Smooth muscle cell (in vitro differentiated cells): ENCODE data around the gene INPP5D. TPM values are rescaled to one million over a fixed set of nuclear protein-coding genes. Genes with fewer than 3 reads are reported as not detected.

Experiments
- DNase-seq: peaks from one replicate; lab custom pipeline; 2025; ENCODE audit not compliant: unreplicated experiment; lab: John Stamatoyannopoulos, UW
- H2AFZ ChIP-seq: fragments of 200-600 bp; sonication (generic); 2 replicates; pipeline ENCODE4 v1.6.0; 2016; ENCODE audit warnings: antibody characterized with exemption, low read depth, mild to moderate bottlenecking
- H3F3A ChIP-seq: fragments of 200-600 bp; sonication (generic); 2 replicates; pipeline ENCODE4 v1.6.0; 2017; ENCODE audit warnings: antibody characterized with exemption, low read depth
- H3K27ac ChIP-seq: fragments of 200-600 bp; sonication (generic); 2 replicates; pipeline ENCODE4 v1.5.1; 2016; ENCODE audit warnings: low read depth, mild to moderate bottlenecking
- H3K27me3 ChIP-seq: fragments of 200-600 bp; sonication (generic); 2 replicates; pipeline ENCODE4 v1.6.1; 2016; ENCODE audit warnings: low read depth, mild to moderate bottlenecking
- H3K36me3 ChIP-seq: fragments of 200-600 bp; sonication (generic); 2 replicates; pipeline ENCODE4 v1.5.1; 2016; ENCODE audit warnings: low read depth
- H3K4me1 ChIP-seq: fragments of 200-600 bp; sonication (generic); 2 replicates; pipeline ENCODE4 v1.5.1; 2016; ENCODE audit warnings: low read depth
- H3K4me2 ChIP-seq: fragments of 200-600 bp; sonication (generic); 2 replicates; pipeline ENCODE4 v1.6.0; 2016; ENCODE audit warnings: mild to moderate bottlenecking
- H3K4me3 ChIP-seq: fragments of 200-600 bp; sonication (generic); 2 replicates; pipeline ENCODE4 v1.5.1; 2016; ENCODE audit warnings: mild to moderate bottlenecking
- H3K79me2 ChIP-seq: fragments of 200-600 bp; sonication (generic); 2 replicates; pipeline ENCODE4 v1.6.0; 2016; ENCODE audit warnings: low read depth, mild to moderate bottlenecking
- H3K9ac ChIP-seq: fragments of 200-600 bp; sonication (generic); 2 replicates; pipeline ENCODE4 v1.6.0; 2016; ENCODE audit warnings: low read depth
- H3K9me3 ChIP-seq: fragments of 200-600 bp; sonication (generic); replicated peaks from 2 replicates; pipeline ENCODE4 v1.5.1; 2016; ENCODE audit warnings: low read depth
- H4K20me1 ChIP-seq: fragments of 200-600 bp; sonication (generic); 2 replicates; pipeline ENCODE4 v1.6.0; 2016; ENCODE audit warnings: low read depth
- WGBS: methylation state at CpG from one replicate; pipeline ENCODE4 v1.1.7; 2016; ENCODE audit warnings: low lambda C conversion rate; 5-methylcytosine and 5-hydroxymethylcytosine counted together
- polyA plus RNA-seq: library from polyadenylated mRNA; unstranded; fragments of >200 nt; fragmentation: Nextera tagmentation; extraction: Ambion mirVana; gene quantifications from 2 replicates; pipeline ENCODE4 v1.2.1, GENCODE V29; 2016
- total RNA-seq: library from RNA; depleted of rRNA; stranded (reverse); fragments of >200 nt; gene quantifications from 2 replicates; pipeline ENCODE4 v1.2.3, GENCODE V29; 2014
- TF ChIP-seq, protein P1 (sequence below): fragments of 200-600 bp; sonication (generic); IDR thresholded peaks from 2 replicates; pipeline ENCODE4 v1.5.1; 2017; ENCODE audit warnings: borderline replicate concordance, mild to moderate bottlenecking, antibody characterized with exemption; ENCODE audit not compliant: insufficient read depth, poor library complexity, severe bottlenecking

The INPP5D gene
- total and polyA plus RNA-seq, 2 experiments from 2014 or later: 5.6 to 17.8 TPM

DNA sequence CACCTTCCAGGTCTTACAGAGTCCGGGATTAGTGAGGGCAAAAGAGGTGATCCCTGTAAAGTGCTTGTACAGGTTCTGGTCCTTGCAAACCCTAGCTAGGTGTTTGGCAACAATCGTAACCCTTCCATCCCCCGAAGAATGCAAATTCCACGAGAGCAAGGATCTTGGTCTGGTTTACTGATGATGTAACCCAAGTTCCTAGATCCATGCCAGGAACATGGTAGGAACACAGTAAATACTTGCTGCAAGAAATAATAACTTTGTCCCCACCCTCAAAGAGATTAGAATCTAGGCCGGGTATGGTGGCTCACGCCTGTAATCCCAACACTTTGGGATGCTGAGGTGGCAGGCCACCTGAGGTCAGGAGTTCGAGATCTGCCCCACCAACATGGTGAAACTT, 34.4 kb upstream of the INPP5D start:
- DNase-seq: no peak
- H3K27me3 ChIP-seq: no peaks in the 10 kb centered on the region
- no peaks in the 10 kb centered on the region for H4K20me1 ChIP-seq
- H3F3A ChIP-seq: no peaks in the 10 kb centered on the region
- no peak overlapping the region for H2AFZ ChIP-seq
- no peaks in the 10 kb centered on the region for H3K36me3 ChIP-seq
- no peaks in the 10 kb centered on the region for H3K79me2 ChIP-seq
- no peak overlapping the region for H3K4me2 ChIP-seq
- H3K9ac ChIP-seq: no peak overlapping the region
- H3K27ac ChIP-seq: no peak overlapping the region
- no peaks in the 10 kb centered on the region for H3K4me1 ChIP-seq
- H3K9me3 ChIP-seq: no peaks in the 10 kb centered on the region
- 79% methylated on average over 7 of the region's 7 CpGs for WGBS
- TF ChIP-seq, protein P1, sequence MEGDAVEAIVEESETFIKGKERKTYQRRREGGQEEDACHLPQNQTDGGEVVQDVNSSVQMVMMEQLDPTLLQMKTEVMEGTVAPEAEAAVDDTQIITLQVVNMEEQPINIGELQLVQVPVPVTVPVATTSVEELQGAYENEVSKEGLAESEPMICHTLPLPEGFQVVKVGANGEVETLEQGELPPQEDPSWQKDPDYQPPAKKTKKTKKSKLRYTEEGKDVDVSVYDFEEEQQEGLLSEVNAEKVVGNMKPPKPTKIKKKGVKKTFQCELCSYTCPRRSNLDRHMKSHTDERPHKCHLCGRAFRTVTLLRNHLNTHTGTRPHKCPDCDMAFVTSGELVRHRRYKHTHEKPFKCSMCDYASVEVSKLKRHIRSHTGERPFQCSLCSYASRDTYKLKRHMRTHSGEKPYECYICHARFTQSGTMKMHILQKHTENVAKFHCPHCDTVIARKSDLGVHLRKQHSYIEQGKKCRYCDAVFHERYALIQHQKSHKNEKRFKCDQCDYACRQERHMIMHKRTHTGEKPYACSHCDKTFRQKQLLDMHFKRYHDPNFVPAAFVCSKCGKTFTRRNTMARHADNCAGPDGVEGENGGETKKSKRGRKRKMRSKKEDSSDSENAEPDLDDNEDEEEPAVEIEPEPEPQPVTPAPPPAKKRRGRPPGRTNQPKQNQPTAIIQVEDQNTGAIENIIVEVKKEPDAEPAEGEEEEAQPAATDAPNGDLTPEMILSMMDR: no peak
- H3K4me3 ChIP-seq: no peak overlapping the region

DNA sequence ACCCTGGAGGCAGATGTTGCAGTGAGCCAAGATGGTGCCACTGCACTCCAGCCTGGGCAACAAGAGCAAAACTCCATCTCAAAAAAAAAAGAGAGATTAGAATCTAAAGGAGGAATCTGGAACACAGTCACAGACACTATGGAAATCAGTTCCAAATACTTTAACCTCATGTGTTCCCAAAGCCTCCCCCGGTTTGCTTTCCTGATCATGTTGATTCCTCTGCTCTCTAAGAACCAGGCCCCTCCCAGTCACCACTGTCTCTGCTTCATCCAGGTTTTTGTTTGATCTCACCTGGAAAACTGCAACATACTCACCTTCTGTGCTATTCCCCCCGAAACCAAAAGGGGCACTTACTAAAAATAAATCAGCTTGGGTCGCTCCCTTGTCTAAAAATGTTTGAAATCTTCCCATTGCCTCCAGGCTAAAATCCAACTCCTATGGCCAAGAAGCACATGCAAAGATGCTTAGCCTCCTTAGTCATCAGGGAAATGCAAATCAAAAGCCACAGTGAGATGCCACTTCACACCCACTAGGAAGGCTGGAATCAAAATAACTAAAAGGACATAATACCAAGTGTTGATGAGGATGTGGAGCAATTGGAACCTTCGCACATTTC, 33.8 kb upstream of the INPP5D start:
- peak overlapping the region; percentile 28 for H3K4me2 ChIP-seq
- WGBS: 50% methylated on average over 4 of the region's 4 CpGs

DNA sequence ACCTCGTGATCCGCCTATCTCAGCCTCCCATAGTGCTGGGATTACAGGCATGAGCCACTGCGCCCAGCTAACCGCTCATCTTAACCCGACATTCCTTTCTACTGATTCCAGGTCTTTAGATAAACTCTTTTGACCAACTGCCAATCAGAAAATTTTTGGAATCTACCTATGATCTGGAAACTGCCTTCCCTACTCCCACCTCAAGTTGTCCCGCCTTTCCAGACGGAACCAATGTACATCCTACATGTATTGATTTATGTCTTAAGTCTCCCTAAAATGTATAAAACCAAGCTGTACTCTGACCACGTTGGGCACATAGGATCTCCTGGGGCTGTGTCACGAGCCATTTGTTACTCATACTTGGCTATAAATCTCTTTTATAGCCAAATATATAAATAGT, 30.8 kb upstream of the INPP5D start:
- TF ChIP-seq, protein P1: no peak
- Histone ChIP-seq H2AFZ (no peak overlapping the region), H4K20me1 (no peaks in the 10 kb centered on the region), H3K4me1 (peaks cover 6% of the 10 kb centered on the region), H3K27ac (no peak overlapping the region), H3K4me2 (no peak overlapping the region), H3F3A (no peaks in the 10 kb centered on the region), H3K27me3 (no peaks in the 10 kb centered on the region), H3K36me3 (no peaks in the 10 kb centered on the region), H3K79me2 (no peaks in the 10 kb centered on the region), H3K9me3 (no peaks in the 10 kb centered on the region), H3K9ac (no peak overlapping the region), H3K4me3 (no peak overlapping the region)
- DNase-seq: no peak
- 85% methylated on average over 9 of the region's 9 CpGs for WGBS

More for the DNA sequence above, 33.8 kb upstream of the INPP5D start:
- Histone ChIP-seq H3K79me2 (no peaks in the 10 kb centered on the region), H3K27ac (no peak overlapping the region), H3F3A (no peaks in the 10 kb centered on the region), H3K4me1 (no peaks in the 10 kb centered on the region), H3K9ac (no peak overlapping the region), H4K20me1 (no peaks in the 10 kb centered on the region), H2AFZ (no peak overlapping the region), H3K4me3 (no peak overlapping the region), H3K36me3 (no peaks in the 10 kb centered on the region), H3K9me3 (no peaks in the 10 kb centered on the region), H3K27me3 (no peaks in the 10 kb centered on the region)
- no peak for DNase-seq
- TF ChIP-seq, protein P1: no peak
